ENCODE data around the gene LRWD1. TPM values are rescaled to one million over a fixed set of nuclear protein-coding genes. Genes with fewer than 3 reads are reported as not detected.
"Not testable (repeated sequence)": the region's sequence is repeated elsewhere in the genome, so short reads cannot be mapped to it uniquely, and the experiment has no call there.

LRWD1 gene
- total and polyA plus RNA-seq, 11 donors = 4.7 to 26.4 (median 9.7) TPM

DNA sequence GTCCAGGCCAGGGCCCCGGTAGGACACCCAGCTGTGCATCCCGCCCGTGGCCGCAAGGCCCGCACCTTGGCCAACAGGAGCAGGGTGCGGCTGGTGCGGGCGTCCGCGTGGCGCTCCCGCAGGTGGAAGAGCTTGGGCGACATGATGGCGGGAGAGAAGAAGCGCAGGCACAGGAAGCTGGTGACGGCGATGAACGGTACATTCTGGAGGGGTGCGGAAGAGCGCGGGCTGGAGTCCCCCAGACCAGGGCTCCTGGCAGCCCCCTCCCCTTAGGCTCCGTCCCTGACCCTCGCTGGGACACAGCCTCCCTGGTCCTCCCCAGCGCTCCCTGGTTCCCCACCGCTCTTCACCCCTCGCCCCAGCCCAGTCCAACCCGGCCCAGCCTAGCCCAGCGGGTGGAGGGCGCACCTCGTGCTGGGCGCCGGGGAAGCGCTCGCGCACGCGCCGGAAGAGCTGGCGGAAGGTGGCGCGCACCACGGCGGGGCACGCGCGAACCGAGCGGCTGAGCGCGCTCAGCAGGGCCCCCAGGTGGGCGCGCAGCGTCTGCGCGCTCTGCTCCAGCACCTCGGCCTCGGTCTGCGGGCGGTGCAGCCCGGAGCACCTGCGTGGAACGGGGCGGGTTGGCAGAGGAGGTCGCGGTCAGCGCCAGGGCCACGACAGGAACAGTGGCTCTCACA, 29.8 kb downstream of the LRWD1 start:
- no CpG with 5 or more reads among the region's 67 CpGs for WGBS, 4 donors
- H3K4me1 ChIP-seq; H3K9me3 ChIP-seq; H3K27me3 ChIP-seq; H3K27ac ChIP-seq; H3K4me3 ChIP-seq; DNase-seq; H3K36me3 ChIP-seq; intact Hi-C loops (cut with DNase I): not testable (repeated sequence)
- peak in 3 of 4 donors; percentile 24 to 43 (median 35) for ATAC-seq

DNA sequence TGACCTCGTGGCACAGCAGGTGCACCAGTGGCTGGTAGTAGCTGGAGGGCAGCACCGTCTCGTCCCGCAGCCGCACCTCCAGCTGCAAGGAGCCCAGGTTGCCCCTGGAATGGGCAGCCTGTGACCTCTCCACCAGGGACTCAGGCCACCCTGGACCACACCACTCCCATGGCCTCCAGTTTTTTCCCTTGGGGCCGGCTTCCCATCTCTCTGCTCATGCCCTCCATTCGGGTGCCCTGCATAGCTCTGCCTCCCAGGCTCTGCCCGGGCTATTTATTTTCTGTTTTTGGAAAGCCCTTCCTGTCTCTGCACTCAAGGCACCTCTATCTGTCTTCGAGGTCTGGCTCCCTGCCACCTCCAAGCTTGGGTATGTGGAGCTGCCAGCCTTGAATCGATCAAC, 32.1 kb downstream of the LRWD1 start:
- H3K9me3 ChIP-seq; H3K4me1 ChIP-seq; ATAC-seq; H3K27me3 ChIP-seq; intact Hi-C loops (cut with DNase I); H3K27ac ChIP-seq; H3K4me3 ChIP-seq; H3K36me3 ChIP-seq: not testable (repeated sequence)
- WGBS, 4 donors = 72 to 86% (median 79%) methylated on average over 3 of the region's 10 CpGs
- DNase-seq = peak in 2 of 5 donors; percentile 12 to 46

DNA sequence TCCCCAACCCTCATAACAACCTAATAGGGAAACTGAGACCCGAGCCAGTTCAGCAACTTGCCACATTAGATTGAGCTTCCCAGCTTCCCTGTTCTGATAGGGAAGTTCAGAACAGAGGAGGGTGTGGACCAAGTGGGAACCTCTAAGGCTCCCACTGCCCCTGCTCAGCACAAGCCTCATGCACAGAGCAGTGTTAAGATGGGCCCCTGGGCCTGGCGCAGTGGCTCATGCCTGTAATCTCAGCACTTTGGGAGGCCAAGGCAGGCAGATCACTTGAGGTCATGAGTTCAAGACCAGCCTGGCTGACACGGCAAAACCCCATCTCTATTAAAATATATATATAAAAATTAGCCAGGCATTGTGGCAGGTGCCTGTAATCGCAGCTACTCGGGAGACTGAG, 32.5 kb downstream of the LRWD1 start:
- H3K4me1 ChIP-seq; H3K4me3 ChIP-seq; H3K27ac ChIP-seq; intact Hi-C loops (cut with DNase I); H3K9me3 ChIP-seq; ATAC-seq; H3K36me3 ChIP-seq; H3K27me3 ChIP-seq: not testable (repeated sequence)
- 76 to 94% methylated on average over 1 of the region's 5 CpGs; no CpG with 5 or more reads in 2 of the 4 donors for WGBS, 4 donors
- peak in 3 of 5 donors; percentile 19 to 65 (median 32) for DNase-seq

DNA sequence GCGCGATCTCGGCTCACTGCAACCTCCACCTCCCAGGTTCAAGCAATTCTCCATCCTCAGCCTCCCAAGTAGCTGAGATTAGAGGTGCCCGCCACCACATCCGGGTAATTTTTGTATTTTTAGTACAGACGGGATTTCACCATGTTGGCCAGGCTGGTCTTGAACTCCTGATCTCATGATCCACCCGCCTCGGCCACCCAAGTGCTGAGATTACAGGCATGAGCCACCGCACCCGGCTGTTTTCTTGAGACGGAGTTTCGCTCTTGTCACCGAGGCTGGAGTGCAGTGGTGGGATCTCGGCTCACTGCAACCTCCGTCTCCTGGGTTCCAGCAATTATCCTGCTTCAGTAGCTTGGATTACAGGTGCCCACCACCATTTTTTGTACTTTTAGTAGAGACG, 33.5 kb downstream of the LRWD1 start:
- H3K27me3 ChIP-seq; H3K4me1 ChIP-seq; H3K27ac ChIP-seq; H3K4me3 ChIP-seq; intact Hi-C loops (cut with DNase I); ATAC-seq; H3K36me3 ChIP-seq; H3K9me3 ChIP-seq: not testable (repeated sequence)
- 90 to 100% (median 94%) methylated on average over 3 to 15 of the region's 16 CpGs for WGBS, 4 donors
- DNase-seq = peak in 1 of 5 donors; percentile 13

DNA sequence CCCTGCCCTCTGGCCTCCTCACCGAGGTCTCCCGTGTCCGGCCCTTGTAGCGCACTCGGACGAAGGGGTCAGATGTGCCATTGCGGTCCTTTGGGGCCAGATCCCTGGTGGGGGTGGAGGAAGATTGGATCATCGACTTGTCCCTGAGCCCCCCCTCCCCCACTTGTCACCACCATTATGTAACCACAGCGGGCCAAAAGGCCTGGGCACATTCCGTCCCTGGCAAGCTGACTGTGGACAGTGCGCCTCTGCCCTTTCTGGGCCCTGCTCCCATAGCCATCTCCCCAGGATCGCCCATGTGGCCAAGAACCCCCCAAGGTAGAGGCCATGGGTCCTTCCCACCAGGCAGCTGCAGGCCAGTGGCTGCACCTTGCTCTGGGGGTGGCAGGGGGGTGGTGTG, 38.4 kb downstream of the LRWD1 start:
- H3K27ac ChIP-seq; H3K9me3 ChIP-seq; intact Hi-C loops (cut with DNase I); H3K36me3 ChIP-seq; H3K4me1 ChIP-seq; H3K4me3 ChIP-seq; DNase-seq; H3K27me3 ChIP-seq: not testable (repeated sequence)
- peak in 1 of 4 donors; percentile 11 for ATAC-seq
- no CpG with 5 or more reads among the region's 12 CpGs for WGBS, 4 donors

DNA sequence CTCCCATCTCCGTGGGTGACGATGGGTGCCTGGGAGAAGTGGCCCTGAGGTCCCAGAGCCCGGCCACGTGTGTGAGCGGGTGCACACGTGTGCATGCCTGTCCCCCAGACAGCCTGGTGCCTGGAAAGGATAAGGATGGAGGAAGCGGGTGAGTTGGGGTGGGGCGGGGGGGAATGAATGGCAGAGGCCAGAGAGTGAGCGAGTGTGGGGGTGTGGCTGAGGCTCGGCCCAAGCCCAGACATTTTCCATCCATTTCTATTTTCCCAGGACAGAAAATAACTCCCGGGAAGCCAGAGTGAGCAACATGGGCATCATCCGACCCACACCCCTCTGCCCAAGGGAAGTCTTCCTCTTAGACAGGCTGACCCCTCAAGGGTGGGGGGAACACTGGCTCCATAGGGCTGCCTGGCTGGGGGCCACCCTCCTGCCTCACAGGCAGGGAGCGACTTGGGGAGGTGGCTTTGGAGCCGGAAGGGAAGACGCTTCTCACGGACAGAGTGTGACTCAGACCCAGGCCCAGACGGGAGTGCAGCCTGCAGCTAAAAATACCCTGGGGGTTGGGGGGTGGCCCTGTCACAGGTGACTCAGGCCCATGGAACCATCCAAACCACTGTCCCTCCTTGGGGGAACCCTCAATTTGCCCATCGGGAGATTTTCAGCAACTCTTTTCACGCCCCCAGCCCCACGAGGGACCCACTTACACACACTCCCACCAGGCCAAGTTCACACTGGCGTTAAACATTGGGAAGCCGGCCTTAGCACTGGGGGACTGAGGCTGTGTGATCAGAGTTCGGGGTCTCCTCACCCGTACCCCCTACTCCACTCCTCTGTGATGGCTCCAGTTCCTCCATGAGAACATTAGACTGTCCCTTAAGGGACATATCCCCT, 40.8 kb downstream of the LRWD1 start:
- H3K27ac ChIP-seq; H3K4me3 ChIP-seq; intact Hi-C loops (cut with DNase I); H3K36me3 ChIP-seq; H3K9me3 ChIP-seq; H3K4me1 ChIP-seq; H3K27me3 ChIP-seq: not testable (repeated sequence)
- ATAC-seq = peak; percentile 4 to 80 (median 38)
- WGBS, 4 donors = 76 to 77% (median 77%) methylated on average over 5 to 6 of the region's 24 CpGs; no CpG with 5 or more reads in 1 of the 4 donors
- DNase-seq = peak in 1 of 5 donors; percentile 49

DNA sequence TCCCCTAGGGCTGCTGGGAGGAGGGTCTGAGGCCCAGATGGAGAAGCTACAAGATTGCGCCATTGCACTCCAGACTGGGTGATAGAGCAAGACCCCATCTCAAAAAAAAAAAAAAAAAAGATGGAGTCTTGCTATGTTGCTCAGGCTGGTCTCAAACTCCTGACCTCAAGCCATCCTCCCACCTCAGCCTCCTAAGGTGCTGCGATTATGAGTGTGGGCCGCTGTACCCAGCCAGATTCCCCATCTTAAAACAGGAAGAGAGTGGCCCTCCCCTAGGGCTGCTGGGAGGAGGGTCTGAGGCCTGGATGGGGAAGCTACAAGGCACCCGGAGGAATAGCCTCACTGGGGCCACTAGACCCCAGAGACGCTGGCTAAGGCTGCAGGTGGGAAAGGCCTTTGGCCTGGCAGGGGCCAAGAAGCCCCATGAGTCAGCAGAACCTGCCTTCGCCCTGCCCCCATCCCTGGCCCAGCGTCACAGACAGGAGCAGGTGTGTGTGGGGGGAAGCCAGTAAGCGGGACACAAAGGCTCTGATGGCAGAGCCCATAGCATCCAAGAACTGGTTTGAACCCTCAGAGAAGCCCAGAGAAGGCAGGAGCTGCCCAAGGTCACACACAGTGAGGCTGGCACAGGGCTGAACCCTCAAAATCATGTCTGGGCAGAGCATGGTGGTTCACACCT, 42.8 kb downstream of the LRWD1 start:
- 92 to 96% (median 93%) methylated on average over 2 of the region's 8 CpGs; no CpG with 5 or more reads in 1 of the 4 donors for WGBS, 4 donors
- H3K4me1 ChIP-seq; H3K4me3 ChIP-seq; intact Hi-C loops (cut with DNase I); H3K27me3 ChIP-seq; H3K9me3 ChIP-seq; H3K36me3 ChIP-seq; ATAC-seq: not testable (repeated sequence)
- H3K27ac ChIP-seq = peak overlapping the region in 1 of 12 donors; percentile 11
- DNase-seq = peak in 2 of 5 donors; percentile 13 to 58

DNA sequence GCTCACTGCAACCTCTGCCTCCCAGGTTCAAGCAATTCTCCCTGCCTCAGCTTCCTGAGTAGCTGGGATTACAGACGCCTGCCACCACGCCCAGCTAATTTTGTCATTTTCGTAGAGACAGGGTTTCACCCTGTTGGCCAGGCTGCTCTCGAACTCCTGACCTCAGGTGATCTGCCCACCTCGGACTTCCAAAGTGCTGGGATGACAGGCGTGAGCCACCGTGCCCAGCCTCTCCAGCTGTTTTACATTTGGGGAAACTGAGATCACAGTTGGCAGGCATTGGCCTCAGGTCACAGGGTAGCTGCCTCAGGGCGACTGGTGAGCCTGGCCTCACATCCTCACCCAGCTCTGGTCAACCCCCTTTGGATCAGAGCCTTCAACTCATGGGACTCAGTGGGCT, 45.8 kb downstream of the LRWD1 start:
- H3K36me3 ChIP-seq; H3K4me3 ChIP-seq; intact Hi-C loops (cut with DNase I); ATAC-seq; H3K9me3 ChIP-seq; H3K27ac ChIP-seq; H3K4me1 ChIP-seq; H3K27me3 ChIP-seq: not testable (repeated sequence)
- peak in 3 of 5 donors; percentile 12 to 19 (median 16) for DNase-seq
- 71 to 81% methylated on average over 4 of the region's 8 CpGs; no CpG with 5 or more reads in 2 of the 4 donors for WGBS, 4 donors

DNA sequence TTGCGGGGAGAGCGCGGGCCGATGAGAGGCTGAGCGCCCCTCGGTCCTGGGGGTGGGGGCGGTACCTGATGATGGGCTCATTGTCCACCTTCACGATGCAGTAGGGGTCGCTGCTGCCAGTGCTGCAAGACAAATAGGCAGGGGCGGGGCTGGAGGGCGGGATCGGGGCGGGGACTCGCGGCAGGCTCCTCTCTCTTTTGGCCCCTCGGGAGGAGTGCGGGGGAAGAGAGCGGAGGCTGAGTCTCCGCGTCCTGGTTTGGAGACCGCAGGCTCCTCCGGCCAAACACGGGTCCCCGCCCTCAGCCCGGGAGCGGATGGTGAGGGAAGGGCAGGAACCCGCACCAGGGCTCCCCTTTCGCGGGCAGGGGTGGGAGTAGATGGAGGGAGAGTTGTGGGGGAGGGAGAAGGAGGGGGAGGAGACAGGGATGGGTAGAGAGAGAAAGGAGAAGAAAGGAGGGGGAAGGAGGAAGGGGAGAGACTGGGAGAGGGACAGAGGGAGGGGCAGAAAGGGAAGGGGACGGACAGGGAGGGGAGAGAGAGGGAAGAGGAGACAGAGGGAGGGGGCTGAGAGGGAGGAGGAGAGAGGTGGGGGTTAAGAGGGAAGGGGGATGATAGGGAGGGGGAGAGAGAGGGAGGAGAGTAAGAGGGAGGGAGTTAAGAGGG, 47.2 kb downstream of the LRWD1 start:
- H3K4me1 ChIP-seq; intact Hi-C loops (cut with DNase I); H3K27ac ChIP-seq; H3K9me3 ChIP-seq; DNase-seq; H3K27me3 ChIP-seq; H3K36me3 ChIP-seq; H3K4me3 ChIP-seq: not testable (repeated sequence)
- no CpG with 5 or more reads among the region's 30 CpGs for WGBS, 4 donors
- peak; percentile 54 to 84 (median 74) for ATAC-seq

DNA sequence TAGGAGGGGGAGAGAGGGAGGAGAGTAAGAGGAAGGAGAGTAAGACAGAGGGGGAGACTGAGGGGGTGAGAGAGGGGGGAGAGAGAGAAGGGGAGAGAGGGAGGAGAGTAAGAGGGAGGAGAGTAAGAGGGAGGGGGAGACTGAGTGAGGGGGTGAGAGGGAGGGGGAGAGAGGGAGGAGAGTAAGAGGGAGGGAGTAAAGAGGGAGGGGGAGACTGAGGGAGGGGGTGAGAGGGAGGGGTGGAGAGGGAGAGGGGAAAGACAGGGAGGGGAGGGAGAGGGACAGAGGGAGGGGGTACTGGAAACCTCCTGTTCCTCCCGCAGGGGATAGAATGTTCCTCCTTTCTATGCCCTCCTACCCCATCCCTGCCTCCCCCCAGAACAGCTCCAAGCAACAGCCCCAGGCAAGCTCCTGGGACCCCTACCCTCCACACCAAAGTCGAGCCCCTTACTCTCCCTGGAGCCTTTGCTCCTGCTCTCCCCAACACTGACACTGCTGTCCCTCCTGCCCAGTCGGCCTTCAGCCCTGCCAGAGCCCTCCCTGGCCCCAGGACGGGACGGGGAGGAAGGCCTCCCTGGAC, 47.9 kb downstream of the LRWD1 start:
- DNase-seq (peak; percentile 22 to 61 (median 45)), ATAC-seq (peak in 2 of 4 donors; percentile 12)
- H3K36me3 ChIP-seq; H3K27me3 ChIP-seq; H3K4me1 ChIP-seq; H3K9me3 ChIP-seq; intact Hi-C loops (cut with DNase I): not testable (repeated sequence)
- Histone ChIP-seq H3K4me3 (peak overlapping the region in 8 of 12 donors; percentile 12 to 40 (median 24)), H3K27ac (peak overlapping the region in 11 of 12 donors; percentile 9 to 83 (median 72))
- WGBS, 4 donors = 10 to 18% (median 15%) methylated on average over 4 to 5 of the region's 5 CpGs

All from heart left ventricle (tissue), 16 donors.